Coronary artery (tissue), 2 donors: ENCODE measurements around the gene TBC1D7.

Source experiments
- DNase-seq: peaks from one replicate; pipeline ENCODE4 v3.0.0-alpha.2; 2017; ENCODE audit warnings: low spot score
- H3K27ac ChIP-seq, 2 donors: fragments of 200-600 bp; sonication (generic); one replicate each; pipeline ENCODE4 v1.5.1; 2016 to 2019
- H3K4me3 ChIP-seq: fragments of 200-600 bp; sonication (generic); 2 replicates; pipeline ENCODE4 v1.5.1; 2016; ENCODE audit warnings: mild to moderate bottlenecking, moderate library complexity
- TF ChIP-seq, protein P1 (sequence below): fragments of 200-600 bp; sonication (generic); IDR thresholded peaks from one replicate; pipeline ENCODE4 v1.5.1; 2019; ENCODE audit warnings: antibody characterized with exemption

The TBC1D7 gene

DNA sequence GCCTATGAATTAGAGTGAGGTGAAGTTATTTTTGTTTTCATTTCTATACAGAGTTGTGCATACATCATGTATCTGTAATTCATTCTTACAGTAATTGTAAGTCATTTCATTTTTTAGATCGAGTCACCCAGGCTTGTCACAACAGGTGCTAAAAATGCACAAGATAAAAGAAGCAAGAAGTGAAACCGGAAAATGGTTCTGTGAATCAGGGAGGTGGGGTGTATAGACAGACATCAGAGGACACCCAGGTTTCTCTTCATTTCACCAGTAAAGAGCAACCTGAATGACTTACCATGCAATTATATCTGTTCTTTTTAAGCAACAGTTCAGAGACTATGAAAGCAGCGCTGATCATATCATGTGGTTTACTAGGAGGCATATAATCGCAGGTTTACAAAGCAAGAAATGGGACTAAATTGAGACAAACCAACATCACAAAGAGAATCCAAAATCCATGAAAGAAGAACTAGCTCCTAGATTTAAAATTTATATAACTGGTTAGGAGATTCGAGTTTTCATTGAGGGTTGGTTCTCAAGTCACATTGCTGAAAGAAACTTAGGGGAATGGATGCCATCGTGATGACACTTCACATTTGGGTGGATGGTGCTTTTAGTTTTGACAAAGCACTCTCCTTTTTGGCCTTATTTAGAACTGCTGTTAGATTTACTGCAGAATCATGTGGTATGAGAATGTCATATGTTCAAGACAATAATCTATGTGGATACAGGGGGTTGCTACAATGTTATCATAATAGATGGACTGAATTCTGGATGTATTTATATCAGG lies 27.9 kb upstream of the TBC1D7 start:
- TF ChIP-seq, protein P1, sequence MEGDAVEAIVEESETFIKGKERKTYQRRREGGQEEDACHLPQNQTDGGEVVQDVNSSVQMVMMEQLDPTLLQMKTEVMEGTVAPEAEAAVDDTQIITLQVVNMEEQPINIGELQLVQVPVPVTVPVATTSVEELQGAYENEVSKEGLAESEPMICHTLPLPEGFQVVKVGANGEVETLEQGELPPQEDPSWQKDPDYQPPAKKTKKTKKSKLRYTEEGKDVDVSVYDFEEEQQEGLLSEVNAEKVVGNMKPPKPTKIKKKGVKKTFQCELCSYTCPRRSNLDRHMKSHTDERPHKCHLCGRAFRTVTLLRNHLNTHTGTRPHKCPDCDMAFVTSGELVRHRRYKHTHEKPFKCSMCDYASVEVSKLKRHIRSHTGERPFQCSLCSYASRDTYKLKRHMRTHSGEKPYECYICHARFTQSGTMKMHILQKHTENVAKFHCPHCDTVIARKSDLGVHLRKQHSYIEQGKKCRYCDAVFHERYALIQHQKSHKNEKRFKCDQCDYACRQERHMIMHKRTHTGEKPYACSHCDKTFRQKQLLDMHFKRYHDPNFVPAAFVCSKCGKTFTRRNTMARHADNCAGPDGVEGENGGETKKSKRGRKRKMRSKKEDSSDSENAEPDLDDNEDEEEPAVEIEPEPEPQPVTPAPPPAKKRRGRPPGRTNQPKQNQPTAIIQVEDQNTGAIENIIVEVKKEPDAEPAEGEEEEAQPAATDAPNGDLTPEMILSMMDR = no peak
- Histone ChIP-seq H3K4me3 (no peak overlapping the region), H3K27ac (no peak overlapping the region)
- DNase-seq = no peak

- peak overlapping the region in 1 of 2 donors; percentile 58 for H3K27ac ChIP-seq
- H3K4me3 ChIP-seq = no peak overlapping the region
Observed at GRCh38 chr6:13355043-13355945, 27.0 kb upstream of the TBC1D7 start.

DNA sequence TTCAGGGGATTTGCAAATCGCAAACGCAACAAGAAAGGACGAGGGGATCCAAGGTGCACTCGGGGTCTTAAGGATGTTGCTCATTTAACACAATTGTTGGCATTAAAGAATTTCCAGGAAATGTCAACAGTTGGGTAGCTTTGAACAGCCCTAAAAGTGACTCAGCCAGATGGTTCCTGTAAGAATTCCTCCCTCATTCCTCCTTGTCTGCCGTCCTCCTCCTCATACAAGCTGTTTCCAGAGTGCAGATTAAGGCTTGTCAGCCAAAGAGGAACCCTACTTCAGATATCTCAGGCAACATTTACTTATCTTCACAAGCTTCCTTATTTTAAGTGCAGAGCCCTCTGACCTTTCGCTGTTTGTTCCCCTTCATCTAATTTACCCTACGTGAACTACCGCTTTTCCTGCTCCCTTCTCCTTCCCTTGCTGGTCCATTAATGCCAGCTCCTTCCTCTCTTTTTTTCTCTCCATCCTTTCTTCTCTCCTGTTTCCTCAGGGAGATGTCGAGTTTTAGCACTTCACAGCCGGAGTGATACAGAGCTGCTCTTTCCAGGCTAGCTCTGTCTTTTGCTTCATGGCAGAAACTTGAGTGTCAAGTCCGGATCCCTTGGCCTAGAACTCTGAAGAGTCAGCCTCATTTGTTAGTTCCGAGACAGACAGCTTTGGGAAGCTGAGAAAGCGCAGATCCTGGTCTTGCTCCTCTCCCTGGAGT lies 26.1 kb upstream of the TBC1D7 start:
- DNase-seq = no peak
- Histone ChIP-seq H3K4me3 (no peak overlapping the region), H3K27ac (peak overlapping the region in 1 of 2 donors; percentile 58)
- TF ChIP-seq, protein P1 = no peak

More at GRCh38 chr6:13355043-13355945, 27.0 kb upstream of the TBC1D7 start:
- DNase-seq = no peak
- TF ChIP-seq, protein P1 = no peak

- H3K27ac ChIP-seq = no peak overlapping the region
- no peak overlapping the region for H3K4me3 ChIP-seq
- TF ChIP-seq, protein P1 = no peak
- no peak for DNase-seq
Observed at GRCh38 chr6:13352165-13352564, 23.8 kb upstream of the TBC1D7 start.

- no peak overlapping the region for H3K27ac ChIP-seq
- DNase-seq = no peak
- TF ChIP-seq, protein P1 = no peak
- no peak overlapping the region for H3K4me3 ChIP-seq
Observed at GRCh38 chr6:13351271-13351670, 22.9 kb upstream of the TBC1D7 start.

- TF ChIP-seq, protein P1 = no peak
- peak overlapping the region in 1 of 2 donors; percentile 16 for H3K27ac ChIP-seq
- no peak for DNase-seq
Observed at GRCh38 chr6:13349811-13350506, 21.6 kb upstream of the TBC1D7 start.

More at GRCh38 chr6:13349811-13350506, 21.6 kb upstream of the TBC1D7 start:
- no peak overlapping the region for H3K4me3 ChIP-seq
